Measurements from ENCODE around the gene MSI2. TPM values are rescaled to one million over a fixed set of nuclear protein-coding genes. Genes with fewer than 3 reads are reported as not detected.

MSI2 gene
- total and polyA plus RNA-seq, 2 donors (not counting 3 experiments of a cell fraction or from before 2014, with no cell fraction given), result 20.9 to 59.3 TPM

DNA sequence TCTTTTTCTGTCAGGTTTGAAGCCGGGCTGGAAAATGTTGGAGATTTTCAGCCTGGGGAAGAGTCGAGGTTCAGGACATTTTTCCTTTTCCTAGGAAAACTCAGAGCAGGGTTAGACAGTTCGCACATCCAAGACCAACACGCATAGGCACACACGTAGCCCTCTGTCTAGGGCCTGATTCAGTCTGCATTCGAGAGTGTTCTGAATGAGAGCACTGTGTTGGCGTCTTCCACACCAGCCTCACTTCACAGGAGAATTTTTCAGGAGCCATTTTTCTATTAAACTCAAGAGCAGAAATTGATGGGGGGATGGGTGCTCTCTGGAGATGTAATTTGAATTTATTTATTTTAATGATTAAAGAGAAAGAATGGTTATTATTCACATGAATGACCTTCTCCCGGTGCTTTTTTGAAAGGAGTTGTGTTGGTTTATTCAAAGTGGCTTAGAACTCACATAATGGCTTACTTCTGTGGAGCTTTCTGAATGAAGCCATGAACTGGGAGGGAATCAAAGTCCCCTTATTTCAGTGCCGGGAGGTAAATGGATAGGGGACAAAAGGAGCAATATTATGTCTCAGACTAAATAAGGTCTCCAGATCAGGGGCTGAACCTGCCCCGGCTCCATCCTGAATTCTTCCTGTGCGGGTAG lies 294.5 kb downstream of the MSI2 start:
- FAIRE-seq (no peak), DNase-seq (ENCODE audit: low read depth, low spot score) (no peak)
- Histone ChIP-seq H3K9ac (replicated peaks; ENCODE audit: extremely low read depth, insufficient read depth, low read length) (no peak overlapping the region), H3K9me1 (replicated peaks; ENCODE audit: control insufficient read depth, extremely low read depth, insufficient read depth, low read length) (no peaks in the 10 kb centered on the region), H3K4me2 (ENCODE audit: insufficient read depth, low read length) (no peak overlapping the region), H3K4me1 (ENCODE audit: control insufficient read depth, extremely low read depth, insufficient read depth, low read length) (peaks cover 3% of the 10 kb centered on the region), H3K27me3 (ENCODE audit: control insufficient read depth in 2 of 2, insufficient read depth in 2 of 2, low read length in 2 of 2) (no peaks in the 10 kb centered on the region), H4K20me1 (replicated peaks; ENCODE audit: control insufficient read depth, extremely low read depth, insufficient read depth, low read length) (no peaks in the 10 kb centered on the region), H3K9me3 (replicated peaks; ENCODE audit: control insufficient read depth, insufficient read depth, low read length) (no peaks in the 10 kb centered on the region), H3K36me3 (ENCODE audit: control insufficient read depth in 2 of 2, extremely low read depth in 1 of 2, insufficient read depth in 2 of 2, low read length in 2 of 2) (no peaks in the 10 kb centered on the region), H2AFZ (ENCODE audit: low read depth, low read length) (no peak overlapping the region), H3K79me2 (ENCODE audit: control insufficient read depth, insufficient read depth, low read length) (no peaks in the 10 kb centered on the region), H3K4me3 (replicated peaks in 1 of 3; ENCODE audit: insufficient read depth in 1 of 3, low read depth in 1 of 3, low read length in 3 of 3) (no peak overlapping the region), H3K27ac (ENCODE audit: insufficient read depth, low read depth, low read length) (no peak overlapping the region)
- TF ChIP-seq, protein P1, sequence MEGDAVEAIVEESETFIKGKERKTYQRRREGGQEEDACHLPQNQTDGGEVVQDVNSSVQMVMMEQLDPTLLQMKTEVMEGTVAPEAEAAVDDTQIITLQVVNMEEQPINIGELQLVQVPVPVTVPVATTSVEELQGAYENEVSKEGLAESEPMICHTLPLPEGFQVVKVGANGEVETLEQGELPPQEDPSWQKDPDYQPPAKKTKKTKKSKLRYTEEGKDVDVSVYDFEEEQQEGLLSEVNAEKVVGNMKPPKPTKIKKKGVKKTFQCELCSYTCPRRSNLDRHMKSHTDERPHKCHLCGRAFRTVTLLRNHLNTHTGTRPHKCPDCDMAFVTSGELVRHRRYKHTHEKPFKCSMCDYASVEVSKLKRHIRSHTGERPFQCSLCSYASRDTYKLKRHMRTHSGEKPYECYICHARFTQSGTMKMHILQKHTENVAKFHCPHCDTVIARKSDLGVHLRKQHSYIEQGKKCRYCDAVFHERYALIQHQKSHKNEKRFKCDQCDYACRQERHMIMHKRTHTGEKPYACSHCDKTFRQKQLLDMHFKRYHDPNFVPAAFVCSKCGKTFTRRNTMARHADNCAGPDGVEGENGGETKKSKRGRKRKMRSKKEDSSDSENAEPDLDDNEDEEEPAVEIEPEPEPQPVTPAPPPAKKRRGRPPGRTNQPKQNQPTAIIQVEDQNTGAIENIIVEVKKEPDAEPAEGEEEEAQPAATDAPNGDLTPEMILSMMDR (IDR thresholded peaks at IDR 0.05; ENCODE audit: extremely low read depth in 1 of 2, insufficient read depth in 1 of 2, low read depth in 1 of 2, low read length in 2 of 2), result no peak
- TF ChIP-seq EZH2 (IDR thresholded peaks at IDR 0.05; ENCODE audit: borderline replicate concordance, low read depth, low read length, severe bottlenecking) (no peak), JUN (IDR thresholded peaks at IDR 0.05; ENCODE audit: borderline replicate concordance, insufficient read depth, insufficient read length, low read depth) (no peak), FOS (IDR thresholded peaks at IDR 0.05; ENCODE audit: borderline replicate concordance, insufficient read depth, low read length) (no peak), POLR2AphosphoS5 (IDR thresholded peaks at IDR 0.05; ENCODE audit: insufficient read depth, low read depth, low read length) (no peak), POLR2A (IDR thresholded peaks at IDR 0.05; ENCODE audit: low read depth, low read length) (no peak), MYC (IDR thresholded peaks at IDR 0.05; ENCODE audit: low read depth, low read length) (no peak), GATA2 (IDR thresholded peaks at IDR 0.05; ENCODE audit: insufficient read depth, insufficient read length, low read depth, low read length) (no peak)
- TF ChIP-seq, protein P2, sequence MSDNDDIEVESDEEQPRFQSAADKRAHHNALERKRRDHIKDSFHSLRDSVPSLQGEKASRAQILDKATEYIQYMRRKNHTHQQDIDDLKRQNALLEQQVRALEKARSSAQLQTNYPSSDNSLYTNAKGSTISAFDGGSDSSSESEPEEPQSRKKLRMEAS (IDR thresholded peaks at IDR 0.05; ENCODE audit: insufficient read depth, insufficient read length), result no peak
- dilution Hi-C loops (cut with MboI; ENCODE audit: extremely low pct_ligation_motif_present, low sequenced_read_pairs) (no loop called here), intact Hi-C loops (cut with micrococcal nuclease) (no loop called here)
- ChIA-PET CTCF (interaction anchor here (1.4 kb wide), 2 partner anchors 197 to 308 kb away, joined by 3 to 4 read pairs; no protein-coding TSS in a partner anchor), POLR2A (no interaction called here)
- no TSS peak for BruUV-seq (replicated peaks)

Data from endothelial cell of umbilical vein (primary cell).